CD4-positive, alpha-beta T cell (primary cell): ENCODE results near the gene SCG3. TPM values are rescaled to one million over a fixed set of nuclear protein-coding genes. Genes with fewer than 3 reads are reported as not detected.

Experiments
- ATAC-seq: fragments of 200-7000 bp; cut with Tn5 transposase; one replicate; pipeline ENCODE4 v1.10.0; 2022; ENCODE audit warnings: mild to moderate bottlenecking; ENCODE audit not compliant: poor library complexity
- CTCF ChIA-PET: fragments of 350-600 bp; sonication (Branson Sonifier 250); formaldehyde crosslinking; loops from one replicate; lab custom pipeline; 2021; ENCODE audit warnings: antibody characterized with exemption, inconsistent platforms; lab: Charles Lee
- POLR2A ChIA-PET: fragments of 350-600 bp; sonication (Branson Sonifier 250); formaldehyde crosslinking; loops from one replicate; lab custom pipeline; 2021; ENCODE audit warnings: antibody characterized with exemption, inconsistent platforms; lab: Charles Lee
- DNase-seq, 14 experiments: peaks; one replicate each; pipeline ENCODE4 v3.0.0-alpha.2; 2013 to 2020; ENCODE audit warnings: mixed read lengths in 2 of 14
- H3K27ac ChIP-seq, 2 donors: one replicate each; pipeline versions ENCODE4 v1.5.1 to v1.7.0; 2013; ENCODE audit warnings: low read length in 2 of 2, low read depth in 1 of 2, mild to moderate bottlenecking in 1 of 2
- H3K27me3 ChIP-seq, 2 experiments: 1 replicate in 1 of 2; 2 replicates in 1 of 2; pipeline versions ENCODE4 v1.6.1 to v1.7.0; 2013; ENCODE audit warnings: low read length in 2 of 2, control low read depth in 1 of 2, mild to moderate bottlenecking in 1 of 2, moderate library complexity in 1 of 2; ENCODE audit not compliant: insufficient read depth in 2 of 2, control insufficient read depth in 1 of 2
- H3K36me3 ChIP-seq: one replicate; pipeline ENCODE4 v1.6.1; 2013; ENCODE audit warnings: low read length, control low read depth; ENCODE audit not compliant: insufficient read depth
- H3K4me1 ChIP-seq: one replicate; pipeline ENCODE4 v1.6.1; 2013; ENCODE audit warnings: low read length, control low read depth; ENCODE audit not compliant: insufficient read depth
- H3K4me3 ChIP-seq: one replicate; pipeline ENCODE4 v1.5.1; 2013; ENCODE audit warnings: mild to moderate bottlenecking, low read length, moderate library complexity
- H3K9me3 ChIP-seq, 2 experiments: 1 replicate in 1 of 2; 2 replicates in 1 of 2; pipeline versions ENCODE4 v1.6.1 to v1.7.0; 2013; ENCODE audit warnings: low read length in 2 of 2, mild to moderate bottlenecking in 2 of 2, control low read depth in 1 of 2, moderate library complexity in 1 of 2; ENCODE audit not compliant: control insufficient read depth in 1 of 2, insufficient read depth in 1 of 2
- H3K27ac Mint-ChIP-seq: one replicate; pipeline ENCODE4 v1.8.0; 2020; ENCODE audit warnings: mixed read lengths
- H3K27me3 Mint-ChIP-seq: one replicate; pipeline ENCODE4 v1.8.0; 2021; ENCODE audit warnings: mixed read lengths
- H3K36me3 Mint-ChIP-seq: one replicate; pipeline ENCODE4 v1.8.0; 2021; ENCODE audit warnings: low read depth, mixed read lengths
- H3K4me1 Mint-ChIP-seq: one replicate; pipeline ENCODE4 v1.8.0; 2021; ENCODE audit warnings: low read depth, mixed read lengths
- H3K4me3 Mint-ChIP-seq: one replicate; pipeline ENCODE4 v1.8.0; 2020; ENCODE audit warnings: mild to moderate bottlenecking, mixed read lengths
- H3K9me3 Mint-ChIP-seq: one replicate; pipeline ENCODE4 v1.8.0; 2020; ENCODE audit warnings: mixed read lengths
- intact Hi-C, 2 experiments: fragments of 100-400 bp; cut with DNase I in 1 of 2; cut with micrococcal nuclease in 1 of 2; formaldehyde crosslinking; loops; one replicate each; pipeline versions ENCODE4 v1.15.1 to v1.9.0; 2023 to 2025; cut with DNase I, micrococcal nuclease
- total RNA-seq, 174 experiments: library from RNA in 2 of 174; stranded (reverse) in 2 of 174; gene quantifications; one replicate each; pipeline ENCODE4 v1.2.3 and lab custom pipeline; 2021 to 2026
- TF ChIP-seq, protein P1 (sequence below): fragments of 200-600 bp; IDR thresholded peaks from one replicate; pipeline ENCODE4 v1.8.0; 2022; ENCODE audit warnings: antibody characterized with exemption, mild to moderate bottlenecking

The SCG3 gene
- total RNA-seq, 2 experiments from 2014 or later: not detected

DNA sequence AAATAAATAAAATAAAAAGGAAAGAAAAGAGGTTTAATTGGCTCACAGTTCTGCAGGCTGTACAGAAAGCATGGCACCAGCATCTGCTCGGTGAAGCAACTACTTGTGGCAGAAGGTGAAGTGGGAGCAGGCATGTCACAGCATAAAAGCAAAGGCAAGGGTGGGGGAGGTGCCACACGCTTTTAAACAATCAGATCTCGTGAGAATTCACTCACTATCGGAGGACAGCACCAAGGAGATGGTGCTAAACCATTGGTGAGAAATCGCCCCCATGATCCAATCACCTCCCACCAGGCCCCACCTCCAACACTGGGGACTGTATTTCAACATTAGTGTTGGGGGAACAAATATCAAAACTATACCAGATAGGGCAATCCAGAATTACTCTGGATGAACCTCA lies 15.3 kb downstream of the SCG3 start:
- no peak overlapping the region for H3K4me3 ChIP-seq
- H3K27ac ChIP-seq: no peak overlapping the region
- Mint-ChIP-seq H3K27ac (no peak overlapping the region), H3K4me3 (no peak overlapping the region), H3K27me3 (peaks cover 20% of the 10 kb centered on the region), H3K36me3 (no peaks in the 10 kb centered on the region), H3K9me3 (no peaks in the 10 kb centered on the region), H3K4me1 (peaks cover 6% of the 10 kb centered on the region)
- TF ChIP-seq, protein P1, sequence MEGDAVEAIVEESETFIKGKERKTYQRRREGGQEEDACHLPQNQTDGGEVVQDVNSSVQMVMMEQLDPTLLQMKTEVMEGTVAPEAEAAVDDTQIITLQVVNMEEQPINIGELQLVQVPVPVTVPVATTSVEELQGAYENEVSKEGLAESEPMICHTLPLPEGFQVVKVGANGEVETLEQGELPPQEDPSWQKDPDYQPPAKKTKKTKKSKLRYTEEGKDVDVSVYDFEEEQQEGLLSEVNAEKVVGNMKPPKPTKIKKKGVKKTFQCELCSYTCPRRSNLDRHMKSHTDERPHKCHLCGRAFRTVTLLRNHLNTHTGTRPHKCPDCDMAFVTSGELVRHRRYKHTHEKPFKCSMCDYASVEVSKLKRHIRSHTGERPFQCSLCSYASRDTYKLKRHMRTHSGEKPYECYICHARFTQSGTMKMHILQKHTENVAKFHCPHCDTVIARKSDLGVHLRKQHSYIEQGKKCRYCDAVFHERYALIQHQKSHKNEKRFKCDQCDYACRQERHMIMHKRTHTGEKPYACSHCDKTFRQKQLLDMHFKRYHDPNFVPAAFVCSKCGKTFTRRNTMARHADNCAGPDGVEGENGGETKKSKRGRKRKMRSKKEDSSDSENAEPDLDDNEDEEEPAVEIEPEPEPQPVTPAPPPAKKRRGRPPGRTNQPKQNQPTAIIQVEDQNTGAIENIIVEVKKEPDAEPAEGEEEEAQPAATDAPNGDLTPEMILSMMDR: no peak
- intact Hi-C loops: no loop called here
- ATAC-seq: no peak
- H3K9me3 ChIP-seq: no peaks in the 10 kb centered on the region
- ChIA-PET CTCF (interaction anchor here (1.0 to 1.5 kb wide), 3 partner anchors 11 to 80 kb away, joined by 3 to 8 read pairs (median 3); no protein-coding TSS in a partner anchor), POLR2A (no interaction called here)
- no peaks in the 10 kb centered on the region for H3K4me1 ChIP-seq
- H3K36me3 ChIP-seq: no peaks in the 10 kb centered on the region
- DNase-seq: no peak
- peaks cover 5 to 10% of the 10 kb centered on the region in 2 experiments for H3K27me3 ChIP-seq

DNA sequence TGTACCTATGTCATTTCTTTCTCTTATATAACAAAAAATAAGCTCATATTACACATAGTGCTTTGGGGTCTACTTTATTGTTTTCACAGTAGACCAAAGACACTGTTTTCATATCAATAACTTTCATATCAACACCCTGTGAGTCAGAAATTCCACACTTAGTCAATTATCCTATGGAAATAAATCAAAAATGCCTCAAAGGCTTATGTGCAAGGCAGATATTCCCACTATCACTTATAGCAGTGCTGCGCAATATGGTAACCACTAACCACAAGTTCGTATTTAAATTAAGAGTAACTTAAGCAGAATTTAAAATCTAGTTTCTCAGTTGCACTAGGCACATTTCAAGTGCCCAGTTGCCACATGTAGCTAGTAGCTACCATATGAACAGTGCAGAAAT lies 15.9 kb downstream of the SCG3 start:
- H3K9me3 ChIP-seq: no peaks in the 10 kb centered on the region
- intact Hi-C loops: no loop called here
- TF ChIP-seq, protein P1: no peak
- Mint-ChIP-seq H3K4me1 (peaks cover 3% of the 10 kb centered on the region), H3K9me3 (no peaks in the 10 kb centered on the region), H3K4me3 (no peak overlapping the region), H3K27ac (no peak overlapping the region), H3K36me3 (no peaks in the 10 kb centered on the region), H3K27me3 (peaks cover 19% of the 10 kb centered on the region)
- H3K27ac ChIP-seq: no peak overlapping the region
- ChIA-PET POLR2A (no interaction called here), CTCF (interaction anchor here (1.3 kb wide), 1 partner anchor 47 kb away, joined by 3 read pairs; no protein-coding TSS in a partner anchor)
- peaks cover 5 to 10% of the 10 kb centered on the region in 2 experiments for H3K27me3 ChIP-seq
- no peaks in the 10 kb centered on the region for H3K36me3 ChIP-seq
- H3K4me1 ChIP-seq: no peaks in the 10 kb centered on the region
- no peak overlapping the region for H3K4me3 ChIP-seq
- ATAC-seq (no peak), DNase-seq (no peak)

DNA sequence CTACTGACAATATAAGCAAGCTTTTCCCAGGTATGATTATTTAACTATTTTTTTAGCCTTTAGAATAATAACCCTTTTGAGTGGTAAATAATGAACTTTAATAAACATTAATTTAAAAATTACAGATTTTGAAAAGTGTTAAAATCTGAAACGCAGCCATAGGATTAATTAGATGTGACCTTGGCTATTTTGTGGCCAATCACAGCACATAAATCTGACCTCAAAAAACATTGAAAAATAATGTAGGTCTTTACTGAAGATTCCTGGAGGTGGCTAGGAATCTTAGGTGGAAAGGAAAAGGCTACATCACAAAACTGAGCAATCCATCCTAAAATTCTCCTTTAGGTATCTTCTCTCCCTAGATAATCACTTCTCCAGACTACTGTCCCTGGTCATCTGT lies 18.1 kb downstream of the SCG3 start:
- Histone ChIP-seq H3K4me1 (no peaks in the 10 kb centered on the region), H3K9me3 (no peaks in the 10 kb centered on the region), H3K27ac (no peak overlapping the region), H3K27me3 (peaks cover 0 to 10% of the 10 kb centered on the region in 2 experiments), H3K36me3 (no peaks in the 10 kb centered on the region), H3K4me3 (no peak overlapping the region)
- H3K9me3 Mint-ChIP-seq: no peaks in the 10 kb centered on the region
- POLR2A ChIA-PET: interaction anchor here (0.9 kb wide), 1 partner anchor 37 kb away, joined by 4 read pairs; no protein-coding TSS in a partner anchor
- TF ChIP-seq, protein P1: no peak
- ATAC-seq (no peak), DNase-seq (no peak)
- H3K4me1 Mint-ChIP-seq: no peaks in the 10 kb centered on the region
- CTCF ChIA-PET: interaction anchor here (0.6 to 1.2 kb wide), 2 partner anchors 18 to 54 kb away, joined by 3 read pairs; partner anchors contain the start of gene SCG3
- H3K36me3 Mint-ChIP-seq: no peaks in the 10 kb centered on the region
- no peak overlapping the region for H3K4me3 Mint-ChIP-seq
- H3K27me3 Mint-ChIP-seq: peaks cover 14% of the 10 kb centered on the region
- H3K27ac Mint-ChIP-seq: no peak overlapping the region
- intact Hi-C loops: no loop called here
